Stimulated activated CD4-positive, alpha-beta T cell treated with anti-CD3 and anti-CD28 coated beads, Interleukin-1b, Interleukin-23, amount 100 ng/mL, for 4 hours (primary cell): ENCODE results near the gene FBXO44.

Source experiments
- DNase-seq, 2 donors: peaks; one replicate each; pipeline ENCODE4 v3.0.0-alpha.2; 2020; ENCODE audit warnings: low read depth in 2 of 2

The FBXO44 gene

GRCh38 chr1:11659748-11660147 is 5.1 kb downstream of the FBXO44 start:
- no peak for DNase-seq

GRCh38 chr1:11661103-11661502 is 6.4 kb downstream of the FBXO44 start:
- no peak for DNase-seq

GRCh38 chr1:11664336-11665065 is 9.8 kb downstream of the FBXO44 start:
- DNase-seq, result peak; percentile 50

GRCh38 chr1:11668516-11668915 is 13.8 kb downstream of the FBXO44 start:
- no peak for DNase-seq

GRCh38 chr1:11670747-11671146 is 16.1 kb downstream of the FBXO44 start:
- DNase-seq, result no peak

GRCh38 chr1:11671205-11671543 is 16.5 kb downstream of the FBXO44 start:
- DNase-seq, result no peak

GRCh38 chr1:11671544-11672286 is 17.0 kb downstream of the FBXO44 start:
- no peak for DNase-seq

- no peak for DNase-seq
These were observed 18.6 kb downstream of the FBXO44 start for GRCh38 chr1:11673089-11673769.

- DNase-seq, result no peak
These were observed 19.8 kb downstream of the FBXO44 start for GRCh38 chr1:11674488-11674887.

- DNase-seq, result no peak
These were observed 20.6 kb downstream of the FBXO44 start for GRCh38 chr1:11675325-11675724.

GRCh38 chr1:11676386-11677103 is 21.9 kb downstream of the FBXO44 start:
- no peak for DNase-seq

GRCh38 chr1:11678442-11678841 is 23.8 kb downstream of the FBXO44 start:
- no peak for DNase-seq

- no peak for DNase-seq
These were observed 25.8 kb downstream of the FBXO44 start for GRCh38 chr1:11680270-11681070.

GRCh38 chr1:11681071-11681771 is 26.5 kb downstream of the FBXO44 start, which contains the start of gene MAD2L2:
Gene MAD2L2, minus strand, starts transcription at chr1:11681148. Its CDS starts 547 bp downstream, at chr1:11680601.
- DNase-seq, result peak; percentile 89 to 96

GRCh38 chr1:11682287-11682771 is 27.7 kb downstream of the FBXO44 start:
- DNase-seq, result no peak

- no peak for DNase-seq
These were observed 28.1 kb downstream of the FBXO44 start for GRCh38 chr1:11682799-11683198.

GRCh38 chr1:11684070-11684469 is 29.4 kb downstream of the FBXO44 start:
- DNase-seq, result no peak

- DNase-seq, result no peak
These were observed 30.6 kb downstream of the FBXO44 start for GRCh38 chr1:11685210-11685752.

- DNase-seq, result no peak
These were observed 33.8 kb downstream of the FBXO44 start for GRCh38 chr1:11688506-11688905.
